Activated B cell treated with CpG ODN at 0.5 μM for 24 hours (primary cell): ENCODE data around the gene SLC9A3. TPM values are rescaled to one million over a fixed set of nuclear protein-coding genes. Genes with fewer than 3 reads are reported as not detected.

Source experiments
- ATAC-seq: fragments of 200-7000 bp; cut with Tn5 transposase; one replicate; pipeline ENCODE4 v1.10.0; 2021; ENCODE audit warnings: low read depth, mild to moderate bottlenecking, moderate library complexity
- CTCF ChIA-PET: fragments of 350-600 bp; sonication (Branson Sonifier 250); formaldehyde crosslinking; loops from one replicate; lab custom pipeline; 2021; ENCODE audit warnings: antibody characterized with exemption; lab: Charles Lee
- POLR2A ChIA-PET: fragments of 350-600 bp; sonication (Branson Sonifier 250); formaldehyde crosslinking; loops from one replicate; lab custom pipeline; 2021; ENCODE audit warnings: antibody characterized with exemption; lab: Charles Lee
- DNase-seq: peaks from one replicate; pipeline ENCODE4 v3.0.0; 2022
- H3K27ac Mint-ChIP-seq: one replicate; pipeline ENCODE4 v1.8.0; 2020; ENCODE audit warnings: mixed read lengths
- H3K27me3 Mint-ChIP-seq: one replicate; pipeline ENCODE4 v1.8.0; 2021; ENCODE audit warnings: mixed read lengths
- H3K36me3 Mint-ChIP-seq: one replicate; pipeline ENCODE4 v1.8.0; 2021; ENCODE audit warnings: low read depth, mixed read lengths
- H3K4me1 Mint-ChIP-seq: one replicate; pipeline ENCODE4 v1.8.0; 2021; ENCODE audit warnings: mixed read lengths
- H3K4me3 Mint-ChIP-seq: one replicate; pipeline ENCODE4 v1.8.0; 2020; ENCODE audit warnings: mild to moderate bottlenecking, mixed read lengths
- H3K9me3 Mint-ChIP-seq: one replicate; pipeline ENCODE4 v1.8.0; 2020; ENCODE audit warnings: mixed read lengths
- intact Hi-C: fragments of 100-400 bp; cut with micrococcal nuclease; formaldehyde crosslinking; loops from one replicate; pipeline ENCODE4 v1.15.1; 2024
- total RNA-seq: library from RNA; stranded (reverse); gene quantifications from 2 replicates; pipeline ENCODE4 v1.2.3, GENCODE V29; 2022
- TF ChIP-seq, protein P1 (sequence below): fragments of 200-600 bp; IDR thresholded peaks from one replicate; pipeline ENCODE4 v1.8.0; 2022; ENCODE audit warnings: antibody characterized with exemption, mild to moderate bottlenecking

Gene SLC9A3
- total RNA-seq, 1 donor from 2014 or later: 0.20 TPM

DNA sequence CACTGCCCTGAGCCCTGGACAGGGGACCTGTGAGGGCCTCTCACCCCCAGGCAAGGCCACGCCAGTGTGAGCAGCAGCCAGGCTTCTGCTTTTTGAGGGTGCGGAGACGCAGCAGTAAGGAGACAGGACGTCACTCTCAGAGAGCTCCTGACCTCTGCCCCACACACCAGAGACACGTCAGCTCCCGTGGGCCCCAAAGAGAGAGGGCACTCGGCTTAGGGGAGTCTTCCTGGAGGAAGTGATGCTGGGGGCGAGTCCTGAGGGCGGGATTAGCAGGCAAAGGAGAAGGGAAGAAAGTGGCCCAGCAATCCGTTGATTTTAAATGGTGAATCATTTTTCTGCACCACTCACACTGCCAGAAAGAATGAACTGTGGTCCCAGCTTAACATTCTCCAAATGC, 24.0 kb upstream of the SLC9A3 start:
- Mint-ChIP-seq H3K27me3 (peaks cover 23% of the 10 kb centered on the region), H3K4me1 (peaks cover 27% of the 10 kb centered on the region), H3K9me3 (no peaks in the 10 kb centered on the region), H3K4me3 (no peak overlapping the region), H3K36me3 (no peaks in the 10 kb centered on the region), H3K27ac (peak overlapping the region; percentile 9)
- intact Hi-C loops: no loop called here
- ChIA-PET CTCF (no interaction called here), POLR2A (no interaction called here)
- ATAC-seq (no peak), DNase-seq (no peak)
- TF ChIP-seq, protein P1, sequence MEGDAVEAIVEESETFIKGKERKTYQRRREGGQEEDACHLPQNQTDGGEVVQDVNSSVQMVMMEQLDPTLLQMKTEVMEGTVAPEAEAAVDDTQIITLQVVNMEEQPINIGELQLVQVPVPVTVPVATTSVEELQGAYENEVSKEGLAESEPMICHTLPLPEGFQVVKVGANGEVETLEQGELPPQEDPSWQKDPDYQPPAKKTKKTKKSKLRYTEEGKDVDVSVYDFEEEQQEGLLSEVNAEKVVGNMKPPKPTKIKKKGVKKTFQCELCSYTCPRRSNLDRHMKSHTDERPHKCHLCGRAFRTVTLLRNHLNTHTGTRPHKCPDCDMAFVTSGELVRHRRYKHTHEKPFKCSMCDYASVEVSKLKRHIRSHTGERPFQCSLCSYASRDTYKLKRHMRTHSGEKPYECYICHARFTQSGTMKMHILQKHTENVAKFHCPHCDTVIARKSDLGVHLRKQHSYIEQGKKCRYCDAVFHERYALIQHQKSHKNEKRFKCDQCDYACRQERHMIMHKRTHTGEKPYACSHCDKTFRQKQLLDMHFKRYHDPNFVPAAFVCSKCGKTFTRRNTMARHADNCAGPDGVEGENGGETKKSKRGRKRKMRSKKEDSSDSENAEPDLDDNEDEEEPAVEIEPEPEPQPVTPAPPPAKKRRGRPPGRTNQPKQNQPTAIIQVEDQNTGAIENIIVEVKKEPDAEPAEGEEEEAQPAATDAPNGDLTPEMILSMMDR: no peak

DNA sequence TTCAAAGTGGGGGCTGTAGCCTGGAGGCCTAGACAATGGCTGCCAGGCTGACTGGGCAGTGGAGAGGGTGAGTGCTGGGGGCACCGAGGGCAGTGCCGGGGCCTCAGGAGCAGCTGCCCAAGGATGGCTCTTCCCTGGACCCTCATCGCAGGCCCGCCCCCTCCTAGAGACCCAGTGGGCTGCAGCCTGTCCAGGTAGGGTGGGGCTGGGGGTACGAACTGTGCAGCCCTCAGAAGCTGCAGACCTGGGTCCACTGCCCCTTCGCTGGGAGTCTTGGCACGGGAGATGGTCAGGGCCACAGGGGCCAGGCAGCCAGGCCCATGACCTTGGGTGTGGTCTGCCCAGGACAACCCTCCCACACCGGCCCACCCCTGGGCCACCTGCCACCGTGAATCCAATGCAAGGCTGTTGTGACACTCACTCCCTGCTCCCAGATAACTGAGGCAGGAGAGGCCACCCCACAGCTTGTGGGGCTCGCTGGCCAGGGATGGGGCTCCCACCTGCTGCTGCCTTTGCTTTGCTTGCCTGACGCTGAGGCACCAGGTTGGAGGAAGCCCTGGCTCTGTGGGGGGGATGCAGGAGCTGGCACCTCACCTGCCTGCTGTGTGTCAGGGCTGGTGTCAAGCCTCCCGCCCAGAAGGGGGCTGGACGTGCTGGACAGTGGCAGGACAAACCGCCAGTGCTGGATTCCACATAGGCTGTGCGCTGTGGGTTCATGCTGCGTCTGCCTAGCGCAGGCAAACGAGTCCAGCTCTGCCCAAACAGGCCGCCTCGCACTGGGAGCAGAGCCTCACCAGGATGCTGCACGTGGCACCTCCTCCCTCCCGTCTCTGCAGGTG, 23.1 kb upstream of the SLC9A3 start:
- DNase-seq: no peak
- intact Hi-C loops: no loop called here
- TF ChIP-seq, protein P1: no peak
- Mint-ChIP-seq H3K27ac (no peak overlapping the region), H3K9me3 (no peaks in the 10 kb centered on the region), H3K27me3 (peaks cover 23% of the 10 kb centered on the region), H3K36me3 (no peaks in the 10 kb centered on the region), H3K4me3 (no peak overlapping the region), H3K4me1 (peaks cover 36% of the 10 kb centered on the region)
- ATAC-seq: no peak
- ChIA-PET CTCF (no interaction called here), POLR2A (no interaction called here)

DNA sequence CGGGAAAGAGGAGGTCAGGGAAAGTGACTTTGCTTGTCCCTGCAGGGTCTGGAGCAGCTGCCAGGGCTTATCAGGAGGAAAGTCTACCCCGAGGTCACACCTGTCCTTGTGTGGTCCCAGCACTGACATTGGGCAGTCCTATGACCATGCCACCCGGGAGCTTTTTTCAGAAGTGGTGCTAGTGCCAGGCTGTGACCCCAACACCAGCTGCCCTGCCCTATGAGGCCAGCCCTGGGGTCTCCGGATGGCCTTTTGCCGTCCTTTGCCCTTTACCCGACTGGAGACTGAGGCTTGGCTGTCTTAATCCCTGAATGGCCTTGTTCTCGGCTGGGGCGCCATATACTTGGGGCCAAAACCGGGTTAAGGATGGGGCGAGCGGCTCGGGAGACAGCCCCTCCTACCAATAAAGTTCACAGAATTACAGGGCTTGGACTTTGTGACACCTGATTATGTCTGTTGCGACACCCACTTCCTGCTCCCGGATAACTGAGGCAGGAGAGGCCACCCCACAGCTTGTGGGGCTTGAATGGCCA, 22.2 kb upstream of the SLC9A3 start:
- Mint-ChIP-seq H3K27me3 (peaks cover 23% of the 10 kb centered on the region), H3K27ac (no peak overlapping the region), H3K9me3 (no peaks in the 10 kb centered on the region), H3K4me3 (no peak overlapping the region), H3K36me3 (no peaks in the 10 kb centered on the region), H3K4me1 (peaks cover 36% of the 10 kb centered on the region)
- ATAC-seq: no peak
- intact Hi-C loops: no loop called here
- TF ChIP-seq, protein P1: no peak
- no peak for DNase-seq
- CTCF ChIA-PET: no interaction called here
- POLR2A ChIA-PET: no interaction called here

DNA sequence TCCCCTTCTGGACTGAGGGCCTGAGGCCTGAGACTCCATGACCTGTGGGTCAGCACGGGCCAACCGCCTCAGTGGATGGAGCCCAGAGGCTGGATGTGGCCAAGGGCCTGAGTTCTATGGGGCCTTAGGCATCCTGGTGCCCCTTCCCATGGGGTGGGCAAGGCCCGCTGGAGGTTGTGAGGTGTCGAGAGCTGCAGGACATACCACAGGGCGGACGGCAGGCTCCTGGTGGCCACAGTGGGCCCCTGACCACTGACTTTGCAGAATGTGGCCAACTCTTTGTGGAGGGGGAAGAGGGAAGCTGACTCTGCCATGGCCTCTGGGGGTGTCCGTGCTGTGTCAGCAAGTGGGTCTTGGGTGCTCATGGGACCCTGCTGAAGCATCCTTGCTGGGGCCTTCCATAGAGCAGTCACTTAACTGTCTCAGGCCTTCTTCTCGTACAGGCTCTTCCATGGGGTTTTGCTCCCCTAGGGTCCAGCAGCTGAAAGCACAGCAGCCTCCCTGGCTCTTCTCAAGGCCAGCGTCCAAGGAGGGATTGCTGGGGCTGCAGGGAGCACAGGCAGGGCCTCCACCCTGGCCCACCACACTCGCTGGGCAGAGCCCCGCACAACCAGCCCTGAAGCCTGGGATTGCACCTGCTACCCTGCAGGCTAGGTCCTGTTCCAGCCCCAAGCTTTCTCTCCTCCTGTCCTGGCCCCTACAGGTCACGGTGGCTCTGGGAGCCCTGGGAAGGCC, 21.6 kb upstream of the SLC9A3 start:
- no peaks in the 10 kb centered on the region for H3K9me3 Mint-ChIP-seq
- TF ChIP-seq, protein P1: no peak
- ATAC-seq (no peak), DNase-seq (no peak)
- no peak overlapping the region for H3K4me3 Mint-ChIP-seq
- ChIA-PET CTCF (no interaction called here), POLR2A (no interaction called here)
- H3K4me1 Mint-ChIP-seq: peaks cover 36% of the 10 kb centered on the region
- intact Hi-C loops: loop anchor here (2.0 kb wide), 1 partner anchor 73 kb away; no protein-coding TSS in a partner anchor
- no peak overlapping the region for H3K27ac Mint-ChIP-seq
- no peaks in the 10 kb centered on the region for H3K36me3 Mint-ChIP-seq
- peaks cover 20% of the 10 kb centered on the region for H3K27me3 Mint-ChIP-seq
